ENCODE results near the gene AUH.

Gene AUH

DNA sequence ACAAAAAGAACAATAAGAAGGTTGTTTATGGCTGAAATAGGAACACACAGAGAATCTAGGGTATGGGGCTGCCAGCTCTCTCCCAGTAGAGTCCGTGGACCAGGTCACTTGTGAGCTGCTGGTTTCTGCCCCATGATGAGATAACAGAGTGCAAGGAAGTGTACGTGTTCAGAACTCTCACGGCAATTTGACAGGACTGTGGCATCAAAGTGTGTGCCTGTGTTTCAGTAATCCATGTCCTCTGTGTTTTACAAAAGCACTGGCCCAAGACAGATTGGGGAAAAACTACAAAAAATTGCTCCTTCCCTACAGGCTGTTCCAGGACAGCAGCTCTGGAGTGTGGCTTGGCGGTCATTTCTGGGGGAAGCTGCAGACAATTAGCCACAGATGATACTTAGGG, 184.6 kb downstream of the AUH start:
- in situ Hi-C loops (cut with HindIII; ENCODE audit: low sequenced_read_pairs): no loop called here

DNA sequence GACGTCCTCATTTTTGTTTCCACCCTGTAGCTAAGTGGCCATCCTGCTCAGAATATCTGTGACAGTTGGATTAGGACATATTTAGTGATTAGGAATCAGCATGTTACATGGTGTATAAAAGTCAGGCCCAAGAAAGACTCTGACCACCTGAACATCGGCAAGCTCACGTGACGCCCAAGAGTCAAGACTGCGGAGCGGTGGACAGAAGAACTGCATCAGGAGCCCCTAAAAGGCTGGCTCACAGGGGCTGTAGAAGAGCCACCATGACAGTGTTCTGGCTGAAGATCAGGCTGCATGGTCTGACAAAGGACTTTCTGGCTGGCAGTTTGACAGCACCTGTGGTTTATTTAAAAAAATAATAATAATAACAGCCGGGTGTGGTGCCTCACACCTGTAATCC, 185.3 kb downstream of the AUH start:
- in situ Hi-C loops (cut with HindIII; ENCODE audit: low sequenced_read_pairs): no loop called here

GRCh38 chr9:91174772-91175171, 186.9 kb downstream of the AUH start:
- in situ Hi-C loops (cut with HindIII; ENCODE audit: low sequenced_read_pairs): no loop called here

GRCh38 chr9:91172329-91172728, 189.4 kb downstream of the AUH start:
- in situ Hi-C loops (cut with HindIII; ENCODE audit: low sequenced_read_pairs): no loop called here

DNA sequence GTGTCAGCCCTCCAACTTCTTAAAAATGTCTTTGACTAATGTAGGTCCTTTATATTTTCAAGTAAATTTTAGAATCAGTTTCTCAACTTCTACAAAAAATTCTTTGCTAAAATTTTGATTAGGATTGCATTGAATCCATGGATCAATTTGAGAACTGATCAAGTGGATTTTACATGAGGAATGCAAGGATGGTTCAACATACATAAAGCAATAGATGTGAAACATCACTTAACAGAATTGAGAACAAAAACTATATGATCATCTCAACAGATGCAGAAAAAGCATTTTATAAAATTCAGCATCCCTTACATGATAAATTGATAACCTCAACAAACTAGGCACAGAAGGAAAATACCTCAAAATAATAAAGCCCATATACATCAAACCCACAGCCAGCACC, 190.8 kb downstream of the AUH start:
- in situ Hi-C loops (cut with HindIII; ENCODE audit: low sequenced_read_pairs): no loop called here

- in situ Hi-C loops (cut with HindIII; ENCODE audit: low sequenced_read_pairs): no loop called here
These were observed 194.8 kb downstream of the AUH start for GRCh38 chr9:91166796-91167366.

DNA sequence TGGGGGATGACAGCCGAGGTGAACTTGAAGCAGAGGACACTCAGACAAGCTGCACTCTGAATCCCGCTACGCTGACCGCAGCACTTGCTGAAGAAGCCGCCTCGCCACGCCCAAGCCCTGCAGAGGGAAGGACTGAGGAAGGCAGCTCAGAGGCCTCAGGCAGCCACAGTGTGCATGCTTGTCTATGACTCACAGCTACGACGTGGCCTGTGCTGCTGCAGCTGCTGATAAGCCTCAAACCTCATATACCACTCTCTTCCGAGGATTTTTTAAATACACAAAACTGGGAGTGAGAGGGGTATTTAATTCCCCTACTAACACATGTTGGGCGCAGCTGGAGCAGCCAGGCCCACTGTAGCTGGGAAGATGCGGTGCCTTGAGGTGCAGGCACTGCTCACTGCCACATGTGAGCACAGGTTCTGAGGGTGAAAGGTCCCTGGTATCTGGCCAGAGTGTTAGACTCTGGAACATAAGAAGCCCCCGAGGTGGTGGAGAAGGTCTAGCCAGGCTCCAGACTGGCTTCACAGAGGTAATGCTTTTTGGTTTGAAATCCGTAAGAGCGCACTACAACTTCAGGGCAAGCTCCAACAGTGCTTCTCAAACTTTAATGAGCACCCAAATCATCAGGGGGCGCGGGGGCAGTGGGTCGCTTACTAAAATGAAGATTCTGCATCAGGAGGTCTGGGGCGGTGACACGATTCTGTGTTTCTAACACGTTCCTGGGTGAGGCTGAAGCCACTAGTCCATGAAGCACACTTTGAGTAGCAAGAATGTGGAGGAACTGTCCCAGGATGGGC, 196.8 kb downstream of the AUH start:
- in situ Hi-C loops (cut with HindIII; ENCODE audit: low sequenced_read_pairs): loop anchor here (5.0 kb wide), 1 partner anchor 92 kb away; no protein-coding TSS in a partner anchor

All from endothelial cell of hepatic sinusoid (primary cell).